Measurements from ENCODE around the gene TUT4. TPM values are rescaled to one million over a fixed set of nuclear protein-coding genes. Genes with fewer than 3 reads are reported as not detected.
A peak's percentile ranks its signal among the peaks of the same experiment; 100 is the strongest.

The TUT4 gene
- total and polyA plus RNA-seq, 7 donors, result 13.3 to 70.5 (median 50.3) TPM

GRCh38 chr1:52404116-52404974 is 148.5 kb downstream of the TUT4 start, which contains the start of the genes ORC1 and PRPF38A:
Gene ORC1, minus strand, starts transcription at chr1:52404423. Its CDS starts 2,200 bp downstream, at chr1:52402223.
Gene PRPF38A, plus strand, starts transcription at chr1:52404602. Its CDS starts 148 bp downstream, at chr1:52404750.
- WGBS, 3 donors, result 0% methylated on average over 57 of the region's 57 CpGs
- peak within 1 kb of the TSS; percentile 95 for H3K27ac ChIP-seq
- H3K27me3 ChIP-seq (ENCODE audit: insufficient read depth in 3 of 3, low read length in 2 of 3), result no peaks in the 10 kb centered on the region
- ATAC-seq, result peak; percentile 99 to 100 (median 99)
- H3K36me3 ChIP-seq (ENCODE audit: insufficient read depth in 1 of 2, low read depth in 1 of 2), result peaks cover 6 to 37% of the 10 kb centered on the region in 2 donors
- TF ChIP-seq, protein P1, sequence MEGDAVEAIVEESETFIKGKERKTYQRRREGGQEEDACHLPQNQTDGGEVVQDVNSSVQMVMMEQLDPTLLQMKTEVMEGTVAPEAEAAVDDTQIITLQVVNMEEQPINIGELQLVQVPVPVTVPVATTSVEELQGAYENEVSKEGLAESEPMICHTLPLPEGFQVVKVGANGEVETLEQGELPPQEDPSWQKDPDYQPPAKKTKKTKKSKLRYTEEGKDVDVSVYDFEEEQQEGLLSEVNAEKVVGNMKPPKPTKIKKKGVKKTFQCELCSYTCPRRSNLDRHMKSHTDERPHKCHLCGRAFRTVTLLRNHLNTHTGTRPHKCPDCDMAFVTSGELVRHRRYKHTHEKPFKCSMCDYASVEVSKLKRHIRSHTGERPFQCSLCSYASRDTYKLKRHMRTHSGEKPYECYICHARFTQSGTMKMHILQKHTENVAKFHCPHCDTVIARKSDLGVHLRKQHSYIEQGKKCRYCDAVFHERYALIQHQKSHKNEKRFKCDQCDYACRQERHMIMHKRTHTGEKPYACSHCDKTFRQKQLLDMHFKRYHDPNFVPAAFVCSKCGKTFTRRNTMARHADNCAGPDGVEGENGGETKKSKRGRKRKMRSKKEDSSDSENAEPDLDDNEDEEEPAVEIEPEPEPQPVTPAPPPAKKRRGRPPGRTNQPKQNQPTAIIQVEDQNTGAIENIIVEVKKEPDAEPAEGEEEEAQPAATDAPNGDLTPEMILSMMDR (IDR thresholded peaks at IDR 0.05), result peak; percentile 57
- H3K4me1 ChIP-seq, result peaks cover 15% of the 10 kb centered on the region
- H3K9me3 ChIP-seq, result no peaks in the 10 kb centered on the region
- intact Hi-C loops (cut with DNase I), result loop anchor here in 1 of 2 donors (2.0 kb wide), 1 partner anchor 38 kb away; the partner anchor contains the start of gene CC2D1B
- peak; percentile 95 to 98 for DNase-seq
- peak within 1 kb of the TSS; percentile 92 for H3K4me3 ChIP-seq

DNA sequence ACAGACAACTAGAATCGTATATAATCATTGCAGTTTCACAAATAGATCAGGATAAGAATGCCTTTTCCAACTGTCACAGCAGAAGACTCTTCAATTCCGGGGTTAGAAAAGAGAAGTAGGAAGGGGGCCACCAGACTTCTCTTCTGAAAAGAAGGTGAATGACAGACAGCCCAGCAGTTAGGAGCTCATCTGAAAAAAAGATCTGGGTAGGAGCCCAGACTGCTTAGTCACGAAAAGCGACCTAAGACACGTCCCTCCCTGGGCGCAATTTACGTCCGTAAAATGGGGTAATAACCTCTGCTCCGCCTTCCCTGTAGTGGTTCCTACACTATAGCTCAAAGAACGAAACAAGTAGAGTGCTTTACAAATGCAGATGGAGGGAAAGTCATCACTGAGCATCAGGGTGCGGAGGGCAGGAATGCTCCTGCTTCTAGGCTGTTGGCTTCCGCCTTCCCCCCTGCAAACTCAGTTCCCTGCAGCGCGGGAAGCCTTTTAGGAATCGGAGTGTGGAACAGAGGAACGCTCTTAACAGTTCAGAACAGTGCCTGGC is 149.3 kb downstream of the TUT4 start:
- TF ChIP-seq, protein P1 (IDR thresholded peaks at IDR 0.05), result no peak
- no peaks in the 10 kb centered on the region for H3K27me3 ChIP-seq (ENCODE audit: insufficient read depth in 3 of 3, low read length in 2 of 3)
- peak; percentile 12 to 37 (median 28) for ATAC-seq
- peak overlapping the region; percentile 95 for H3K27ac ChIP-seq
- no peak for DNase-seq
- no peaks in the 10 kb centered on the region for H3K9me3 ChIP-seq
- peaks cover 3 to 30% of the 10 kb centered on the region in 2 donors for H3K36me3 ChIP-seq (ENCODE audit: insufficient read depth in 1 of 2, low read depth in 1 of 2)
- peak overlapping the region; percentile 92 for H3K4me3 ChIP-seq
- H3K4me1 ChIP-seq, result peaks cover 15% of the 10 kb centered on the region
- intact Hi-C loops (cut with DNase I), result loop anchor here in 1 of 2 donors (2.0 kb wide), 1 partner anchor 37 kb away; the partner anchor contains the start of gene CC2D1B
- WGBS, 3 donors, result 1 to 2% (median 1%) methylated on average over 16 of the region's 16 CpGs

DNA sequence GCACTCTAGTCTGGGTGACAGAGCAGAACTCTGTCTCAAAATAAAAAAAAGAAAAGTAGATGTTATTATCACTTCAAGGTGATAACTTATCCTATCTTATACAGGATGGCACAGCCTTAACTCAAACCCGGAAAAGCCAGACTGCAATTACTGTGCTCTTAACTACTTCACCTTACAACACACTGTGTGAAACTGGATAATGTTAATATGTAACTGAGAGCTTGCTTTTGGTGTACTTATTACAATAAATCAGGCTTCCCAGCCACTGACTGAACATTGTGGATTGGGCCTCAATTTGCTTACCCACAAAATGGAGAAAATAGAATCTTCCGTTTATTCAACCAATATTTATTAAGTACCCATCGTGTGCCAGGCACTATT is 150.0 kb downstream of the TUT4 start:
- Histone ChIP-seq H3K4me3 (no peak overlapping the region), H3K36me3 (ENCODE audit: insufficient read depth in 1 of 2, low read depth in 1 of 2) (peaks cover 0 to 22% of the 10 kb centered on the region in 2 donors), H3K4me1 (peaks cover 15% of the 10 kb centered on the region), H3K27ac (no peak overlapping the region), H3K9me3 (no peaks in the 10 kb centered on the region), H3K27me3 (ENCODE audit: insufficient read depth in 3 of 3, low read length in 2 of 3) (no peaks in the 10 kb centered on the region)
- intact Hi-C loops (cut with DNase I), result no loop called here
- DNase-seq (no peak), ATAC-seq (no peak)
- WGBS, 3 donors, result 59 to 67% (median 61%) methylated on average over 3 of the region's 3 CpGs
- TF ChIP-seq, protein P1 (IDR thresholded peaks at IDR 0.05), result no peak

DNA sequence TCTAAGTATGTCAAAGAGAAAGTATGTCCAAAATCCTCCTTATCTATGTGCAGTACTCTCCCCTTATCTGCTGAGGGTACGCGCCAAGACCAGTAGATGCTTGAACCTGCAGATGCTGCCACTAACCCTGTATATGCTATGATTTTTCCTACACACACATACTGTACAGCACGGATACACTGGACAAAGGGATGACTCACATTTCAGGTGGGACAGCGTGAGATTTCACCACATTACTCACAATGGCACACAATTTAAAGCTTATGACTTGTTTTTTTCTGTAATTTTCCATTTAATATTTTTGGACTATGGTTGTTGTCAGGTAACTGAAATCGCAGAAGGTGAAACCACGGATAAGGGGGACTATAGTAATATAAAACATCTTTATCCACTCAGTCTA is 152.8 kb downstream of the TUT4 start:
- DNase-seq (no peak), ATAC-seq (no peak)
- Histone ChIP-seq H3K27me3 (ENCODE audit: insufficient read depth in 3 of 3, low read length in 2 of 3) (no peaks in the 10 kb centered on the region), H3K36me3 (ENCODE audit: insufficient read depth in 1 of 2, low read depth in 1 of 2) (no peaks in the 10 kb centered on the region), H3K9me3 (no peaks in the 10 kb centered on the region), H3K4me1 (peaks cover 7% of the 10 kb centered on the region), H3K4me3 (no peak overlapping the region), H3K27ac (no peak overlapping the region)
- intact Hi-C loops (cut with DNase I), result no loop called here
- 90 to 96% (median 95%) methylated on average over 6 of the region's 6 CpGs for WGBS, 3 donors
- TF ChIP-seq, protein P1 (IDR thresholded peaks at IDR 0.05), result no peak

All from psoas muscle (tissue), 8 donors.